PC-3 (cell line): ENCODE measurements around the gene COLGALT1. TPM values are rescaled to one million over a fixed set of nuclear protein-coding genes. Genes with fewer than 3 reads are reported as not detected.

Experiments
- ATAC-seq: fragments of 200-7000 bp; cut with Tn5 transposase; 2 replicates; pipeline ENCODE4 v1.9.1; 2020; ENCODE audit warnings: mild to moderate bottlenecking, moderate library complexity
- BruUV-seq: library from RNA; stranded (reverse); fragments of 400-500 nt; replicated peaks from 2 replicates; lab custom pipeline; 2021; lab: Mats Ljungman, UMichigan
- CTCF ChIA-PET: fragments of 300-600 bp; sonication (Branson Sonifier 250); formaldehyde crosslinking; loops from one replicate; lab custom pipeline; 2022; ENCODE audit warnings: antibody characterized with exemption; lab: Charles Lee
- POLR2A ChIA-PET: fragments of 300-600 bp; sonication (Branson Sonifier 250); formaldehyde crosslinking; loops from one replicate; lab custom pipeline; 2022; ENCODE audit warnings: antibody characterized with exemption; ENCODE audit not compliant: unreplicated experiment; lab: Charles Lee
- DNase-seq: peaks from one replicate; pipeline ENCODE4 v3.0.0-alpha.2; 2015
- H2AFZ ChIP-seq: fragments of 300-600 bp; sonication (generic); 2 replicates; pipeline ENCODE4 v1.6.0; 2016; ENCODE audit warnings: antibody characterized with exemption, low read length
- H3F3A ChIP-seq: fragments of 300-600 bp; sonication (generic); one replicate; pipeline ENCODE4 v1.6.0; 2017; ENCODE audit warnings: antibody characterized with exemption, low read length, control low read depth, mild to moderate bottlenecking; ENCODE audit not compliant: unreplicated experiment
- H3K27ac ChIP-seq: fragments of 300-600 bp; sonication (generic); 2 replicates; pipeline ENCODE4 v1.5.1; 2016; ENCODE audit warnings: mild to moderate bottlenecking, low read length
- H3K27me3 ChIP-seq: fragments of 300-600 bp; sonication (generic); 2 replicates; pipeline ENCODE4 v1.6.1; 2016; ENCODE audit warnings: low read length, mixed read lengths
- H3K36me3 ChIP-seq: fragments of 300-600 bp; sonication (generic); 2 replicates; pipeline ENCODE4 v1.6.1; 2016; ENCODE audit warnings: low read depth, mixed run types, low read length, mixed read lengths
- H3K4me1 ChIP-seq: fragments of 300-600 bp; sonication (generic); 2 replicates; pipeline ENCODE4 v1.5.1; 2016; ENCODE audit warnings: low read length; ENCODE audit not compliant: insufficient read depth
- H3K4me2 ChIP-seq: fragments of 300-600 bp; sonication (generic); 2 replicates; pipeline ENCODE4 v1.6.0; 2016; ENCODE audit warnings: low read length
- H3K4me3 ChIP-seq: fragments of 300-600 bp; sonication (generic); 2 replicates; pipeline ENCODE4 v1.5.1; 2016; ENCODE audit warnings: mild to moderate bottlenecking, low read length, mixed read lengths
- H3K79me2 ChIP-seq: fragments of 300-600 bp; sonication (generic); 2 replicates; pipeline ENCODE4 v1.6.1; 2017; ENCODE audit warnings: low read length, mixed read lengths
- H3K9ac ChIP-seq: fragments of 300-600 bp; sonication (generic); 2 replicates; pipeline ENCODE4 v1.6.0; 2016; ENCODE audit warnings: mild to moderate bottlenecking, low read length
- H3K9me2 ChIP-seq: fragments of 300-600 bp; sonication (generic); replicated peaks from 2 replicates; pipeline ENCODE4 v1.6.1; 2016; ENCODE audit warnings: mixed run types, low read length, mixed read lengths
- H3K9me3 ChIP-seq: fragments of 300-600 bp; sonication (generic); 2 replicates; pipeline ENCODE4 v1.6.1; 2016; ENCODE audit warnings: low read length, mixed read lengths
- H4K20me1 ChIP-seq: fragments of 300-600 bp; sonication (generic); 2 replicates; pipeline ENCODE4 v1.6.1; 2016; ENCODE audit warnings: low read length, mixed read lengths
- EZH2 ChIP-seq: fragments of 300-600 bp; sonication (generic); IDR thresholded peaks from one replicate; pipeline ENCODE4 v1.6.1; 2017; ENCODE audit warnings: antibody characterized with exemption, mild to moderate bottlenecking, low read length; ENCODE audit not compliant: unreplicated experiment
- EZH2phosphoT487 ChIP-seq: fragments of 300-600 bp; sonication (generic); IDR thresholded peaks from 2 replicates; pipeline ENCODE4 v1.6.1; 2018; ENCODE audit warnings: mild to moderate bottlenecking, antibody characterized with exemption, low read length, borderline replicate concordance
- intact Hi-C: fragments of 100-400 bp; cut with micrococcal nuclease; formaldehyde crosslinking; loops from 2 replicates; pipeline ENCODE4 v1.9.0; 2023
- total RNA-seq: library from RNA; depleted of rRNA; stranded (reverse); fragments of >200 nt; gene quantifications from 2 replicates; pipeline ENCODE4 v1.2.3, GENCODE V29; 2014; rRNA removed
- TF ChIP-seq, protein P1 (sequence below): fragments of 300-600 bp; sonication (generic); conservative IDR thresholded peaks from 2 replicates; pipeline ENCODE4 v1.5.1; 2017; ENCODE audit warnings: antibody characterized with exemption, low read depth, mild to moderate bottlenecking, low read length

Gene COLGALT1
- total RNA-seq, 1 experiment from 2014 or later = 80.7 TPM

DNA sequence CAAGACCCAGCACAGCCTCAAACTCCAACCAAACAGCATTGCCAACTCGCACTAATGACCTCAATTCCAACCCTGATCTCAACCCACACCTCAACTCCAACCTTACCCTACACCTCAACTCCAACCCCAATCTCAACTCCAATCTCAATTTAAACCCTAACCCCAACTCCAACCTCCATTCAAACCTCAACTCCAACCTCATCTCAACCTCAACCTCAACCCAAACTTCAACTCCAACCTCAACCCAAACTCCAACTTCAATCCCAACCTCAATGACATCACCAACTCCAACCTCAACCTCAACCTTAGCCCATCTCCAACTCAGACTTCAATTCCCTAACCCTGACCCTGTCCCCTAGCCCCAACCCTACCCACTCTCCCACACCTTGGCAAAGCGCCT lies 74.3 kb downstream of the COLGALT1 start:
- Histone ChIP-seq H4K20me1 (no peaks in the 10 kb centered on the region), H3K79me2 (no peaks in the 10 kb centered on the region), H3K4me1 (no peaks in the 10 kb centered on the region), H3F3A (no peaks in the 10 kb centered on the region), H3K4me2 (no peak overlapping the region), H3K4me3 (no peak overlapping the region), H2AFZ (no peak overlapping the region), H3K9ac (no peak overlapping the region), H3K9me3 (no peaks in the 10 kb centered on the region), H3K36me3 (no peaks in the 10 kb centered on the region), H3K27ac (no peak overlapping the region), H3K9me2 (no peaks in the 10 kb centered on the region), H3K27me3 (peaks cover 13% of the 10 kb centered on the region)
- BruUV-seq = no TSS peak
- DNase-seq (no peak), ATAC-seq (no peak)
- ChIA-PET CTCF (no interaction called here), POLR2A (no interaction called here)
- intact Hi-C loops = no loop called here
- TF ChIP-seq, protein P1, sequence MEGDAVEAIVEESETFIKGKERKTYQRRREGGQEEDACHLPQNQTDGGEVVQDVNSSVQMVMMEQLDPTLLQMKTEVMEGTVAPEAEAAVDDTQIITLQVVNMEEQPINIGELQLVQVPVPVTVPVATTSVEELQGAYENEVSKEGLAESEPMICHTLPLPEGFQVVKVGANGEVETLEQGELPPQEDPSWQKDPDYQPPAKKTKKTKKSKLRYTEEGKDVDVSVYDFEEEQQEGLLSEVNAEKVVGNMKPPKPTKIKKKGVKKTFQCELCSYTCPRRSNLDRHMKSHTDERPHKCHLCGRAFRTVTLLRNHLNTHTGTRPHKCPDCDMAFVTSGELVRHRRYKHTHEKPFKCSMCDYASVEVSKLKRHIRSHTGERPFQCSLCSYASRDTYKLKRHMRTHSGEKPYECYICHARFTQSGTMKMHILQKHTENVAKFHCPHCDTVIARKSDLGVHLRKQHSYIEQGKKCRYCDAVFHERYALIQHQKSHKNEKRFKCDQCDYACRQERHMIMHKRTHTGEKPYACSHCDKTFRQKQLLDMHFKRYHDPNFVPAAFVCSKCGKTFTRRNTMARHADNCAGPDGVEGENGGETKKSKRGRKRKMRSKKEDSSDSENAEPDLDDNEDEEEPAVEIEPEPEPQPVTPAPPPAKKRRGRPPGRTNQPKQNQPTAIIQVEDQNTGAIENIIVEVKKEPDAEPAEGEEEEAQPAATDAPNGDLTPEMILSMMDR = no peak
- no peak for TF ChIP-seq EZH2
- TF ChIP-seq EZH2phosphoT487 = no peak

- POLR2A ChIA-PET = no interaction called here
- no peak overlapping the region for H3K4me3 ChIP-seq
- intact Hi-C loops = no loop called here
- H3K27ac ChIP-seq = no peak overlapping the region
- H3K36me3 ChIP-seq = no peaks in the 10 kb centered on the region
- no peak overlapping the region for H2AFZ ChIP-seq
- H4K20me1 ChIP-seq = no peaks in the 10 kb centered on the region
- no peak for ATAC-seq
- no peaks in the 10 kb centered on the region for H3K9me3 ChIP-seq
- DNase-seq = no peak
- no peaks in the 10 kb centered on the region for H3F3A ChIP-seq
- no peak overlapping the region for H3K9ac ChIP-seq
- no peaks in the 10 kb centered on the region for H3K79me2 ChIP-seq
- no peak overlapping the region for H3K4me2 ChIP-seq
- TF ChIP-seq, protein P1 = no peak
- TF ChIP-seq EZH2 (no peak), EZH2phosphoT487 (no peak)
- no peaks in the 10 kb centered on the region for H3K4me1 ChIP-seq
- no peaks in the 10 kb centered on the region for H3K9me2 ChIP-seq
- CTCF ChIA-PET = no interaction called here
- peaks cover 16% of the 10 kb centered on the region for H3K27me3 ChIP-seq
- BruUV-seq = no TSS peak
Measured at GRCh38 chr19:17632577-17632976, 77.1 kb downstream of the COLGALT1 start.

Other genes with a start within 250 kb of the COLGALT1 start
- gene MRPL34, start 249.8 kb upstream of the COLGALT1 start, total RNA-seq = 191 and 206 TPM in 2 replicates
- 85.0 and 87.9 TPM in 2 replicates for gene DDA1, start 246.1 kb upstream of the COLGALT1 start, total RNA-seq
- 12.1 and 15.4 TPM in 2 replicates for gene ANO8, start 220.8 kb upstream of the COLGALT1 start, total RNA-seq
- gene GTPBP3, start 218.1 kb upstream of the COLGALT1 start, total RNA-seq = 86.0 and 109 TPM in 2 replicates
- gene PLVAP, start 178.3 kb upstream of the COLGALT1 start, total RNA-seq = not detected in 2 replicates
- gene CCDC194, start 161.5 kb upstream of the COLGALT1 start, total RNA-seq = not detected in 2 replicates
- 0.84 and 1.3 TPM in 2 replicates for gene BST2, start 150.0 kb upstream of the COLGALT1 start, total RNA-seq
- gene MVB12A, start 135.6 kb upstream of the COLGALT1 start, total RNA-seq = 82.5 and 103 TPM in 2 replicates
- 1.7 and 3.0 TPM in 2 replicates for gene TMEM221, start 107.0 kb upstream of the COLGALT1 start, total RNA-seq
- not detected in 2 replicates for gene NXNL1, start 94.7 kb upstream of the COLGALT1 start, total RNA-seq
- gene SLC27A1, start 85.1 kb upstream of the COLGALT1 start, total RNA-seq = 8.9 and 9.7 TPM in 2 replicates
- 130 and 146 TPM in 2 replicates for gene PGLS, start 44.0 kb upstream of the COLGALT1 start, total RNA-seq
- not detected in 2 replicates for gene UNC13A, start 132.7 kb downstream of the COLGALT1 start, total RNA-seq
- gene MAP1S, start 163.8 kb downstream of the COLGALT1 start, total RNA-seq = 25.4 and 30.2 TPM in 2 replicates
- 21.0 and 29.5 TPM in 2 replicates for gene FCHO1, start 195.8 kb downstream of the COLGALT1 start, total RNA-seq
- 39.5 and 41.7 TPM in 2 replicates for gene B3GNT3, start 239.5 kb downstream of the COLGALT1 start, total RNA-seq